Testis (tissue), 3 donors: ENCODE data around the gene ZBTB7C. TPM values are rescaled to one million over a fixed set of nuclear protein-coding genes. Genes with fewer than 3 reads are reported as not detected.

Experiments used
- DNase-seq: peaks from one replicate; pipeline ENCODE4 v3.0.0-alpha.2; 2019
- H3K27ac ChIP-seq, 2 donors: fragments of 200-600 bp; sonication (generic); one replicate each; pipeline ENCODE4 v1.5.1; 2019
- H3K27me3 ChIP-seq: fragments of 200-600 bp; sonication (generic); one replicate; pipeline ENCODE4 v1.5.1; 2019
- H3K36me3 ChIP-seq: fragments of 200-600 bp; sonication (generic); one replicate; pipeline ENCODE4 v1.5.1; 2017; ENCODE audit warnings: low read depth; ENCODE audit errors: missing control alignments
- H3K4me1 ChIP-seq: fragments of 200-600 bp; sonication (generic); one replicate; pipeline ENCODE4 v1.5.1; 2019
- H3K4me3 ChIP-seq, 2 donors: fragments of 200-600 bp; sonication (generic); one replicate each; pipeline ENCODE4 v1.5.1; 2017 to 2019
- H3K9me3 ChIP-seq: fragments of 200-600 bp; sonication (generic); one replicate; pipeline ENCODE4 v1.5.1; 2017
- CTCF ChIP-seq, 3 experiments: fragments of 450-650 bp in 2 of 3; fragments of 200-600 bp in 1 of 3; sonication (generic) in 1 of 3; IDR thresholded peaks; one replicate each; pipeline ENCODE4 v1.5.1; 2016 to 2019; ENCODE audit warnings: antibody characterized with exemption in 3 of 3, mild to moderate bottlenecking in 2 of 3, moderate library complexity in 1 of 3
- POLR2A ChIP-seq: fragments of 450-650 bp; IDR thresholded peaks from one replicate; pipeline ENCODE4 v1.6.1; 2017; ENCODE audit warnings: antibody characterized with exemption, mild to moderate bottlenecking, moderate library complexity
- WGBS, 2 donors: methylation state at CpG; one replicate each; pipeline ENCODE4 v1.1.5; 2018; 5-methylcytosine and 5-hydroxymethylcytosine counted together
- intact Hi-C: fragments of 100-400 bp; cut with DNase I; formaldehyde crosslinking; loops from one replicate; pipeline ENCODE4 v1.15.1; 2023; ENCODE audit warnings: low total_unique reads
- polyA plus RNA-seq: library from polyadenylated mRNA; stranded (reverse); fragments of 350-450 nt; fragmentation: Illumina TruSeq; extraction: RNeasy Lipid Tissue Mini Kit (QIAGEN cat#74804); gene quantifications from one replicate; pipeline ENCODE4 v1.2.3, GENCODE V29; 2014; ENCODE audit warnings: low read depth, low replicate concordance; ENCODE audit not compliant: insufficient read depth
- total RNA-seq, 2 donors: library from RNA; depleted of rRNA; stranded (reverse); fragments of >200 nt; gene quantifications; one replicate each; pipeline ENCODE4 v1.2.3, GENCODE V29; 2016

The ZBTB7C gene
- total and polyA plus RNA-seq, 3 donors from 2014 or later, result 14.1 to 65.4 (median 42.4) TPM

GRCh38 chr18:48027401-48027963 lies 381.7 kb downstream of the ZBTB7C start:
- 26 to 29% methylated on average over 7 of the region's 7 CpGs for WGBS, 2 donors
- Histone ChIP-seq H3K27ac (peak overlapping the region; percentile 47 to 57), H3K27me3 (no peaks in the 10 kb centered on the region), H3K4me1 (peaks cover 47% of the 10 kb centered on the region), H3K36me3 (no peaks in the 10 kb centered on the region), H3K4me3 (no peak overlapping the region), H3K9me3 (no peaks in the 10 kb centered on the region)
- TF ChIP-seq POLR2A, result no peak
- no peak for TF ChIP-seq CTCF (IDR thresholded peaks at IDR 0.05)
- intact Hi-C loops, result loop anchor here (5.0 kb wide), 1 partner anchor 415 kb away; no protein-coding TSS in a partner anchor
- DNase-seq, result peak; percentile 84

GRCh38 chr18:48026216-48026615 lies 383.0 kb downstream of the ZBTB7C start:
- Histone ChIP-seq H3K4me3 (no peak overlapping the region), H3K27me3 (no peaks in the 10 kb centered on the region), H3K4me1 (peaks cover 49% of the 10 kb centered on the region), H3K27ac (no peak overlapping the region), H3K36me3 (no peaks in the 10 kb centered on the region), H3K9me3 (no peaks in the 10 kb centered on the region)
- 86 to 94% methylated on average over 8 of the region's 8 CpGs for WGBS, 2 donors
- intact Hi-C loops, result loop anchor here (5.0 kb wide), 1 partner anchor 416 kb away; no protein-coding TSS in a partner anchor
- no peak for DNase-seq
- no peak for TF ChIP-seq CTCF (IDR thresholded peaks at IDR 0.05)
- TF ChIP-seq POLR2A, result no peak

- TF ChIP-seq CTCF (IDR thresholded peaks at IDR 0.05) (no peak), POLR2A (no peak)
These were observed 384.1 kb downstream of the ZBTB7C start for GRCh38 chr18:48024881-48025660.

GRCh38 chr18:48024009-48024512 lies 385.1 kb downstream of the ZBTB7C start:
- no peak for DNase-seq
- TF ChIP-seq POLR2A, result no peak
- no peak for TF ChIP-seq CTCF (IDR thresholded peaks at IDR 0.05)
- intact Hi-C loops, result no loop called here
- WGBS, 2 donors, result 65 to 80% methylated on average over 3 to 4 of the region's 4 CpGs
- Histone ChIP-seq H3K36me3 (no peaks in the 10 kb centered on the region), H3K4me1 (peaks cover 44% of the 10 kb centered on the region), H3K4me3 (no peak overlapping the region), H3K9me3 (no peaks in the 10 kb centered on the region), H3K27me3 (no peaks in the 10 kb centered on the region), H3K27ac (no peak overlapping the region)

More at GRCh38 chr18:48024881-48025660, 384.1 kb downstream of the ZBTB7C start:
- Histone ChIP-seq H3K27me3 (no peaks in the 10 kb centered on the region), H3K36me3 (no peaks in the 10 kb centered on the region), H3K27ac (no peak overlapping the region), H3K9me3 (no peaks in the 10 kb centered on the region), H3K4me3 (no peak overlapping the region), H3K4me1 (peaks cover 47% of the 10 kb centered on the region)
- DNase-seq, result no peak
- 91 to 95% methylated on average over 7 of the region's 7 CpGs for WGBS, 2 donors
- intact Hi-C loops, result loop anchor here (5.0 kb wide), 1 partner anchor 417 kb away; no protein-coding TSS in a partner anchor
